Suppressor macrophage (primary cell): Measurements from ENCODE around the gene FCRL3.

Experiments used
- DNase-seq, 4 experiments: peaks; one replicate each; pipeline ENCODE4 v3.0.0-alpha.2; 2020 to 2022
- total RNA-seq, 17 experiments: gene quantifications; one replicate each; lab custom pipeline; 2026; ENCODE audit warnings: mixed read lengths in 6 of 17, inconsistent platforms in 3 of 17; lab: John Stamatoyannopoulos, UW

FCRL3 gene
- total RNA-seq, result 0 to 4.7 (median 0.05) reads per million in 17 experiments

GRCh38 chr1:157700732-157701131 is at the start of gene FCRL3:
Gene FCRL3 (minus strand): TSS chr1:157700769. CDS start chr1:157700489, 280 bp downstream.
- DNase-seq, result no peak

GRCh38 chr1:157748262-157748817 is 47.8 kb upstream of the FCRL3 start:
- DNase-seq, result no peak

- DNase-seq, result no peak
These were observed 38.8 kb upstream of the FCRL3 start for GRCh38 chr1:157739229-157739901.

- peak in 1 of 4 experiments; percentile 10 for DNase-seq
These were observed 35.4 kb upstream of the FCRL3 start for GRCh38 chr1:157735991-157736390.

GRCh38 chr1:157734321-157734720 is 33.8 kb upstream of the FCRL3 start:
- peak; percentile 71 to 94 (median 87) for DNase-seq

- DNase-seq, result peak in 1 of 4 experiments; percentile 13
These were observed 32.2 kb upstream of the FCRL3 start for GRCh38 chr1:157732755-157733154.

- DNase-seq, result peak; percentile 60 to 87 (median 68)
These were observed 24.6 kb upstream of the FCRL3 start for GRCh38 chr1:157725221-157725577.

- DNase-seq, result peak in 2 of 4 experiments; percentile 24 to 54
These were observed 24.1 kb upstream of the FCRL3 start for GRCh38 chr1:157724537-157725220.

- DNase-seq, result no peak
These were observed 22.6 kb upstream of the FCRL3 start for GRCh38 chr1:157723157-157723556.

- no peak for DNase-seq
These were observed 21.4 kb upstream of the FCRL3 start for GRCh38 chr1:157721985-157722384.

GRCh38 chr1:157715736-157716135 is 15.2 kb upstream of the FCRL3 start:
- no peak for DNase-seq

- DNase-seq, result no peak
These were observed 11.2 kb upstream of the FCRL3 start for GRCh38 chr1:157711802-157712201.

GRCh38 chr1:157704878-157705277 is 4.3 kb upstream of the FCRL3 start:
- DNase-seq, result peak in 1 of 4 experiments; percentile 17

GRCh38 chr1:157703981-157704380 is 3.4 kb upstream of the FCRL3 start:
- DNase-seq, result no peak

- DNase-seq, result no peak
These were observed 1.8 kb upstream of the FCRL3 start for GRCh38 chr1:157702308-157702825.

GRCh38 chr1:157700305-157700704 is 264 bp downstream of the FCRL3 start:
- no peak for DNase-seq

- no peak for DNase-seq
These were observed 2.6 kb downstream of the FCRL3 start for GRCh38 chr1:157697781-157698569.

GRCh38 chr1:157696966-157697628 is 3.5 kb downstream of the FCRL3 start:
- no peak for DNase-seq

- DNase-seq, result no peak
These were observed 5.2 kb downstream of the FCRL3 start for GRCh38 chr1:157695417-157695816.

- DNase-seq, result peak; percentile 15 to 76 (median 50)
These were observed 9.2 kb downstream of the FCRL3 start for GRCh38 chr1:157691285-157691920.

GRCh38 chr1:157682710-157683437 is 17.7 kb downstream of the FCRL3 start:
- no peak for DNase-seq
